Stimulated activated naive CD8-positive, alpha-beta T cell treated with anti-CD3 and anti-CD28 coated beads, Interleukin-15, Interleukin-2, amounts not matched to agents 100 ng/mL and 50 ng/mL, for 24 hours (primary cell): ENCODE measurements around the gene GRK5.

Source experiments
- H3K27ac Mint-ChIP-seq: one replicate; pipeline ENCODE4 v1.8.0; 2021; ENCODE audit warnings: mild to moderate bottlenecking, mixed read lengths
- H3K27me3 Mint-ChIP-seq: one replicate; pipeline ENCODE4 v1.8.0; 2021; ENCODE audit warnings: mixed read lengths
- H3K36me3 Mint-ChIP-seq: one replicate; pipeline ENCODE4 v1.8.0; 2021; ENCODE audit warnings: low read depth, mixed read lengths
- H3K4me1 Mint-ChIP-seq: one replicate; pipeline ENCODE4 v1.8.0; 2021; ENCODE audit warnings: low read depth, mixed read lengths
- H3K4me3 Mint-ChIP-seq: one replicate; pipeline ENCODE4 v1.8.0; 2021; ENCODE audit warnings: mild to moderate bottlenecking, mixed read lengths
- H3K9me3 Mint-ChIP-seq: one replicate; pipeline ENCODE4 v1.8.0; 2021; ENCODE audit warnings: mixed read lengths

GRK5 gene

DNA sequence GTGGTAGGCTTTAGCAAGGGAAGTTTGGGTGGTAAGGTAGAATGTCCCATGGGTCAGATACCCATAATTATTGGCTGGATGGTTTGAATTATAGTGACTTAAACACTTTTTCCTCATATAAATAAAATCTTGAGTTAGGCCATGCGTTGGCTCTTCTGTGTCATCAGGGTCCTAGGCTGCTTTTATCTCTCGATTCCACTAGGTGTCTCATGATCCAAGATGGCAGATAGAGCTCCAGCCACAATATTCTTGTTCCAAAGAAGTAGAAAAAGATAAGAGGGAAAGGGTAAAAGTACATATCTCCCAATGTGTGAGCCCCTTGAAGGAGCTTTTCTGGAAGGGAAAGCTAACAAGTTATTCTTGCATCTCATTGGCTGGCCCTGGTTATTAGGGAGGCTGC, 144.7 kb downstream of the GRK5 start:
- Mint-ChIP-seq H3K4me1 (peaks cover 4% of the 10 kb centered on the region), H3K9me3 (peaks cover 29% of the 10 kb centered on the region), H3K36me3 (peaks cover 60% of the 10 kb centered on the region), H3K27me3 (no peaks in the 10 kb centered on the region), H3K27ac (no peak overlapping the region), H3K4me3 (no peak overlapping the region)

- Mint-ChIP-seq H3K27ac (no peak overlapping the region), H3K9me3 (peaks cover 29% of the 10 kb centered on the region), H3K4me1 (peaks cover 4% of the 10 kb centered on the region), H3K4me3 (no peak overlapping the region), H3K36me3 (peaks cover 56% of the 10 kb centered on the region), H3K27me3 (no peaks in the 10 kb centered on the region)
Measured at GRCh38 chr10:119352807-119353206, 145.4 kb downstream of the GRK5 start.

DNA sequence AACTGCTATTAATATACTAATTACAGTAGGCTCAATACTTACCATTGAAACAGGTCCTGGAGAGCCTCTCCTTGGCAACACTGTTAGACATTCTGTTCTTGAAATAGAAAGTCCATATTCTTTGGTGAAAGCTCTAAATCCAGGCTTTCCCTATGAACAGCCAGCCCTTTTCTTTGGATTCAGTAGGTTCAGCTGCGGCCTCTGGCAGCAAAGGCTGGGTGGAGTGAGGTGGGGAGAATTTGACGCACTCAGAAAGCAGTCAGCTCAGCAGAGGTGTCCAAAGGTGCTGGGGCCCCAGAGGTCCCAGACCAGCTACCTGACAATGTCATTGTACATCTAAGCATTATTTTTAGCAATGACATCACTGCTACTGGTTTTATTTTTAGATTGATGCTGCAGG, 146.1 kb downstream of the GRK5 start:
- Mint-ChIP-seq H3K4me3 (no peak overlapping the region), H3K9me3 (peaks cover 29% of the 10 kb centered on the region), H3K36me3 (peaks cover 51% of the 10 kb centered on the region), H3K27ac (no peak overlapping the region), H3K27me3 (no peaks in the 10 kb centered on the region), H3K4me1 (peaks cover 5% of the 10 kb centered on the region)

DNA sequence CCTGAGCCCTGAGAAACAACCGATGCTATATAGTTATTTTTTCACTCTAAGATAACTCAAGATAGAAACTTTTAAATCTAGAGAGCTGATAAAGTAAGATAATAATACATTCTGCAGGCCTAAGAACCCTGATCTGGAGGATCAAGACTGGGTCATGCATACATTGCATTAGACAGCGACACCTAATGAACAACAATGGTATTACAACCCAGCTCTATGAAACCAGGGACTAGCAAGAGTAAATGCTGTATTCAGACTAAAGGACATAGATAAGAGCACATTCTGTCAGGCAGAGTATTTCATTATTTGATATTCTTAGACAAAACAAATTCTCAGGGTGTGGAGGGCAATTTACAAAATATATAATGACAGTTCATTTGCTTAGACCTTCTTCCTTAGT, 148.6 kb downstream of the GRK5 start:
- peaks cover 36% of the 10 kb centered on the region for H3K36me3 Mint-ChIP-seq
- H3K4me3 Mint-ChIP-seq = no peak overlapping the region
- no peaks in the 10 kb centered on the region for H3K27me3 Mint-ChIP-seq
- no peak overlapping the region for H3K27ac Mint-ChIP-seq
- H3K4me1 Mint-ChIP-seq = peaks cover 13% of the 10 kb centered on the region
- H3K9me3 Mint-ChIP-seq = peaks cover 29% of the 10 kb centered on the region

DNA sequence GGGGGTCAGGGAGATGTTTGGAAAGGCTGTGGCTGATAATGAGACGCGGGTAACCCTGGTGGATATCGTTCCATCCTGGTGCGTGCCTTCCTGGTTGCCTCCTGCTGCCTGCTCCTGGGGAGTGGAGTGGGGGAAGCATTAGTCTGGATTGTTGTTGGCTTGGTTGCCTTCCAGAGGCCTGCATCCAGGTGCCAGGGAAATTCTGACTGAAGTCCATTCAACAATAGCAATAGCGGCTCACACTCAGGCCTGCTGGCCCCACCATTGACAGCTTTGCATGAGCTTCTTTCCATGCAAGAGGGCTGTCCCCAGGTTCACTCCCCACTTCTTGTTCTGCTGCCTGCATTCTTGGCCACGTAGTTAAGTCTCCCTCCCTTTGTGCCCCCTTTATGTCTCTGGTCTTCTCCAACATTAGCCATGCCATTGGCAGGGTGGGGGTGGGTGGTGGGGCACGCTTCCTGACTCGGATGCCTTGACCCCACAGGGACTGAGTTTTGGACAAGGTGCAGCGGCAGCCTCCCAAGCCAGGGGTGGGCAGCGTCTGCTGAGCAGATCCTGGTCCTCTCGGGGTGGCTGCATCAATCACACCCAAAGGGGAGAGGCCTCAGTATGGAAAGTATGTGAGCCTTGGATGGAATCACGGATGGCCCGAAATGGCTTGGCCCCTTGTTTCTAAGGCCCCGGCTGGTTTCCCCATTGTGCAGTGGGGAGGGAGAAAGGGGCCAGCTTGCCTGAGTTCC, 150.2 kb downstream of the GRK5 start:
- Mint-ChIP-seq H3K4me1 (peaks cover 9% of the 10 kb centered on the region), H3K36me3 (peaks cover 22% of the 10 kb centered on the region), H3K27ac (no peak overlapping the region), H3K4me3 (no peak overlapping the region), H3K27me3 (no peaks in the 10 kb centered on the region), H3K9me3 (peaks cover 17% of the 10 kb centered on the region)

GRCh38 chr10:119358152-119358512, 150.8 kb downstream of the GRK5 start:
- peaks cover 13% of the 10 kb centered on the region for H3K9me3 Mint-ChIP-seq
- H3K4me1 Mint-ChIP-seq = peaks cover 9% of the 10 kb centered on the region
- H3K27me3 Mint-ChIP-seq = no peaks in the 10 kb centered on the region
- no peak overlapping the region for H3K4me3 Mint-ChIP-seq
- peaks cover 17% of the 10 kb centered on the region for H3K36me3 Mint-ChIP-seq
- H3K27ac Mint-ChIP-seq = no peak overlapping the region

- peaks cover 17% of the 10 kb centered on the region for H3K36me3 Mint-ChIP-seq
- no peaks in the 10 kb centered on the region for H3K27me3 Mint-ChIP-seq
- no peak overlapping the region for H3K27ac Mint-ChIP-seq
- peaks cover 9% of the 10 kb centered on the region for H3K4me1 Mint-ChIP-seq
- no peak overlapping the region for H3K4me3 Mint-ChIP-seq
- H3K9me3 Mint-ChIP-seq = peaks cover 13% of the 10 kb centered on the region
Measured at GRCh38 chr10:119358567-119358966, 151.2 kb downstream of the GRK5 start.

DNA sequence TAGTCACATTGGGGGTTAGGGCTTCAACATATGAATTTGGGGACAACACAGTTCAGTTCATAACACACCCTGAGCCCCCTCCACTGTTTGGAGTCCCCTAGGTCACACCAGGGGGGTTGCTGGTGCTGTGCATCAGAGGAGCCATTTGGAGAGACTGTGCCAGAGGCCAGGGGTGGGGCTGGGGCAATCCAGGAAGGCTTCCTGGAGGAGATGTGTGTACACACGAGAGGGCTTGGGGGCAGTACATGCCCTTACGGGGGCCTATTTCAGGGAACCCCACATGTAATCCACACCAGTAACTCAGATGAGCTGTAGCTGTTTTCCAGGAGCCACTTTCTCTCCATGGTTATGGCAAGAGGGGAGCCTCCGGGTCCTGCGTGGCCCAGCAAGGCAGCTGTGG, 151.7 kb downstream of the GRK5 start:
- peaks cover 9% of the 10 kb centered on the region for H3K4me1 Mint-ChIP-seq
- H3K36me3 Mint-ChIP-seq = peaks cover 17% of the 10 kb centered on the region
- H3K9me3 Mint-ChIP-seq = peaks cover 13% of the 10 kb centered on the region
- H3K27me3 Mint-ChIP-seq = no peaks in the 10 kb centered on the region
- no peak overlapping the region for H3K4me3 Mint-ChIP-seq
- no peak overlapping the region for H3K27ac Mint-ChIP-seq

DNA sequence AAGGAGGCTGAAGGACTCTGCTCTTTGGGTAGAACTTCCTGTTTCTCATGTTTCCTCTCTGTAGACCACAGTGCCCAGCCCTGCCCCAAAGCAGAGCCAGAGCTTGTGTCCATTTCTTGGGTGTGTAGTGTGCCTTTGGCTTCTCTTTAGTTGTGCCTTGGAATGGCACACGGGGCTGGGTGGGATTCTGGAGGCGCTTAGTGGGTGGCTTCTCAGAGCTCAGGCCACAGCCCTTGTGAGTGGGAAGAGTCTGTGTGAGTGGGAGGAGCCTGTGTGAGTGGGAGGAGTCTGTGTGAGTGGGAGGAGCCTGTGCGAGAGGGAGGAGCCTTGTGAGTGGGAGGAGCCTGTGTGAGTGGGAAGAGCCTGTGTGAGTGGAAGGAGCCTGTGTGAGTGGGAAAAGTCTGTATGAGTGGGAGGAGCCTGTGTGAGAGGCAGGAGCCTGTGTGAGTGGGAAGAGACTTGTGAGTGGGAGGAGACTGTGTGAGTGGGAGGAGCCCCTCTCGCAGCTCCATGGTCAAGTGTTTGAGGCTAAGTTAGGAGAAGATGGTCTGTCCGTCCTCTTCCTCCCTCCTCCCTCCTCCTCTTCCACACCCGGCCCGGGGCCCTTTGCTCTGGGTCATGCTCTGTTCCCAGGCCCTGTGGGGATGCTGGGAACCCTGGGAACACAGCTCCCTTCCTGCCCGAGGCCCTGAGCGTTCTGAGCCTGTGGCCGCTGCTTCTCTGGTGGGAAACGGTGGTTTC, 153.0 kb downstream of the GRK5 start:
- Mint-ChIP-seq H3K36me3 (peaks cover 17% of the 10 kb centered on the region), H3K27ac (no peak overlapping the region), H3K27me3 (no peaks in the 10 kb centered on the region), H3K4me1 (peaks cover 9% of the 10 kb centered on the region), H3K9me3 (peaks cover 13% of the 10 kb centered on the region), H3K4me3 (no peak overlapping the region)

DNA sequence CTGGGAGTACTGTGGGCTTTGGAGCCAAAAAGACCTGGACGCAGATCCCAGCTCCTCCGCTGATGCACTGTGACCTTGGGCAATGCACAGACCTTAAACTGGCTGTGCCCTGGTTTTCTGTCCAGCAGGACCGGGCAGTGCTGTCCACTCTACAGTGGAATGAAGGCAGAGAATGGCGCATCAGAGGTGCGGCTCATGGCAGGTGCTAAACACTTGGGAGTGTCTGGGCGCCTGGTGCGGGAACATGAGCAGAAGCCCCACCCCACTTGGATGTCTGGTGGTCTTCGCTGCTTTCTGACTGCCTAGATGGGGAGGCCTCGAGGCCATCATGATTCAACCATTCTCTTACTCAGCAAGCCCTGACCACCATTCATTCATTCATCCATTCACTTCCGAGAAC, 153.7 kb downstream of the GRK5 start:
- H3K27me3 Mint-ChIP-seq = no peaks in the 10 kb centered on the region
- H3K4me1 Mint-ChIP-seq = peaks cover 9% of the 10 kb centered on the region
- H3K36me3 Mint-ChIP-seq = peaks cover 12% of the 10 kb centered on the region
- no peak overlapping the region for H3K27ac Mint-ChIP-seq
- H3K9me3 Mint-ChIP-seq = peaks cover 8% of the 10 kb centered on the region
- no peak overlapping the region for H3K4me3 Mint-ChIP-seq

- Mint-ChIP-seq H3K9me3 (no peaks in the 10 kb centered on the region), H3K4me3 (no peak overlapping the region), H3K36me3 (peaks cover 3% of the 10 kb centered on the region), H3K27me3 (no peaks in the 10 kb centered on the region), H3K4me1 (peaks cover 9% of the 10 kb centered on the region), H3K27ac (no peak overlapping the region)
Measured at GRCh38 chr10:119362122-119362521, 154.8 kb downstream of the GRK5 start.

DNA sequence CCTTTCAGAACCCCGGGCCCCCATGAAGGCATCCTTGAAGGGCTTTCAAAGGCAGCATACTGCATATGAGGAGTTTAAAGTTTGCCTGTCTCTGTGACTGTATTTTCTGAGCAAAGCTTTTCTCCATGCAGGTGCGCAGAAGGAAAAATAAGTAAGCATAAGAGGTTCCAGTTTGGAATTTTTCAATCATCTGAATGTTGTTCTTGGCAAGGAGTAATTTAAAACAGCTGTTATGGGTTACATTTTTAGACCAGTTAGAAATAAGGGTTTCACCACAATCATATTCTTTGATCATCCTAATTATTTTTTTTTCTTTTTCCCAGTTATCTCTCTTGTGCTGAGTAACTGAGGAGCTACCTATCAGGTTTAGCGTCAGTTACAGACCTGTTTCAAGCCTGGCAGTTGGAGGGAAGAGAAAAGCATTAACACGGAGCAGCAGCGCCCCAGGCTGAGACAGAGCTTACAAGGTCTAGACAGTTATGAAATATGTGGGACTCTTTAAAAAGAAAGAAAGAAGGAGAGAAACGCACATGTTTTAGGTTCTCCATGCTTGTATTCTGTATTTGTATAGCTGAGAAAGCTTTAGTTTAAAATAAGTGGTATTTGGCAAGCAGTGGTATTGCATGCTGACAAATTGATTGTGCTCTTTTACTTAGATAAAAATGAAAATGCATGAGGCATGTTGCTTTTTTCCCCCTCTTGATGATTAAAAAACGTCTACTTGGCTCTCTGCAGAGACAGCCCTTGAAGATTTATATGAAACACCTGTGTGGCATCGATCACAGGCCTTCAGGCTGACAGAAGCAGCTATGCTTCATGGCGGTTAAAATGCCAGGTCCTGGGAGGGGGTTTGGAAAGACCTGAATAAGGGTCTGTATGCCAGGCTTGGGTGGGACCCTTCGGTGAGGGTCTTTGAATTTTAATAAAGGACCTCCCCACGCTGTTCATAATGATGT, 157.6 kb downstream of the GRK5 start:
- no peak overlapping the region for H3K4me3 Mint-ChIP-seq
- H3K4me1 Mint-ChIP-seq = peaks cover 7% of the 10 kb centered on the region
- H3K27ac Mint-ChIP-seq = no peak overlapping the region
- H3K9me3 Mint-ChIP-seq = no peaks in the 10 kb centered on the region
- peaks cover 3% of the 10 kb centered on the region for H3K36me3 Mint-ChIP-seq
- no peaks in the 10 kb centered on the region for H3K27me3 Mint-ChIP-seq

- Mint-ChIP-seq H3K27me3 (no peaks in the 10 kb centered on the region), H3K9me3 (no peaks in the 10 kb centered on the region), H3K4me1 (peaks cover 14% of the 10 kb centered on the region), H3K36me3 (peaks cover 3% of the 10 kb centered on the region), H3K4me3 (no peak overlapping the region), H3K27ac (no peak overlapping the region)
Measured at GRCh38 chr10:119365773-119366599, 158.6 kb downstream of the GRK5 start.

DNA sequence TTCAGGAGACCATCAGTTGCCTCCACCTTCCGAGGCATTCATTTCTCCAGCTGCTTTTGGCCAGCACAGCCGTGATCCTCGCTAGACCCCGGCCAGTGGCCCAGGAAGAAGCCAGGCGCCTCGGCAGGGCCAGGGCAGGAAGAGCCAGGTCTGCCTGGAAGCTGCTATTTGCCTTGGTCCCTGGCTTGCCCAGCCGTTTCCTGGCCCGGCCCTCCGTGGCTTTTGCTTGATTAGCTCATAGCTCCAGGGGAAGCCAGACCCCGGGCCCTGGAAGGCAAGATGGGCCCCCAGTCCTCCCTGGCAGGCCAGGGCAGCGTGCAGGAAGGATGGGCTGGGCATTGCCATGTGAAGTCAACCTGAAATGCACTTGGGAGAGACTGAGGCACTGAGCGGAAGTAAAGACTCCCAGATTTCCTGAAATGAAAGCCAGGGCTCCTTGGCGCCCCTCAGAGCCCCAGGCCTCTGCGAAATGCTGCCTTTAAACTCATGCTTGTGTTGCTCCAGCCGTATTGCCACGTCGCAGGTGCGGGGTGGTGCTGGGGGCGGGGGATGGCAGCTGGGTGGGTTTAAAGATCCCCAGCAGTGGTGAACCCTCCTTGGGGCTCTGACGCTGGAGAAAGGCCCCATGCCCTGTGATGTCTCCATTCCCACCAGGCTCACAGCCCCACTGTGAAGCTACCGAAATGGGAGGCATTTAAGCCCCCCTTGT, 160.6 kb downstream of the GRK5 start:
- no peak overlapping the region for H3K27ac Mint-ChIP-seq
- H3K9me3 Mint-ChIP-seq = no peaks in the 10 kb centered on the region
- H3K36me3 Mint-ChIP-seq = no peaks in the 10 kb centered on the region
- H3K4me1 Mint-ChIP-seq = peaks cover 26% of the 10 kb centered on the region
- H3K27me3 Mint-ChIP-seq = no peaks in the 10 kb centered on the region
- no peak overlapping the region for H3K4me3 Mint-ChIP-seq
